ENCODE results near the gene RBP4.

Gene RBP4

GRCh38 chr10:93579089-93579488 lies 21.9 kb downstream of the RBP4 start:
- no peak overlapping the region for H3K4me3 ChIP-seq (ENCODE audit: low read depth, low read length)

GRCh38 chr10:93577565-93577964 lies 23.5 kb downstream of the RBP4 start:
- Histone ChIP-seq H3K9me3 (ENCODE audit: control insufficient read depth, insufficient read depth, low read depth, low read length) (peaks cover 4% of the 10 kb centered on the region; the same call in 1 of the 2 replicates), H3K27ac (ENCODE audit: low read depth, low read length) (no peak overlapping the region), H3K9ac (ENCODE audit: low read length) (no peak overlapping the region), H3K36me3 (ENCODE audit: control insufficient read depth, insufficient read depth, low read length) (no peaks in the 10 kb centered on the region), H3K4me3 (ENCODE audit: low read depth, low read length) (no peak overlapping the region), H3K4me1 (ENCODE audit: control insufficient read depth, insufficient read depth, low read length) (no peaks in the 10 kb centered on the region), H3K27me3 (ENCODE audit: control insufficient read depth, insufficient read depth, low read length) (peaks cover 21% of the 10 kb centered on the region)

More at GRCh38 chr10:93579089-93579488, 21.9 kb downstream of the RBP4 start:
- Histone ChIP-seq H3K4me1 (ENCODE audit: control insufficient read depth, insufficient read depth, low read length) (no peaks in the 10 kb centered on the region), H3K27me3 (ENCODE audit: control insufficient read depth, insufficient read depth, low read length) (peaks cover 7% of the 10 kb centered on the region), H3K9me3 (ENCODE audit: control insufficient read depth, insufficient read depth, low read depth, low read length) (peaks cover 4% of the 10 kb centered on the region; the same call in 1 of the 2 replicates), H3K27ac (ENCODE audit: low read depth, low read length) (no peak overlapping the region), H3K36me3 (ENCODE audit: control insufficient read depth, insufficient read depth, low read length) (no peaks in the 10 kb centered on the region), H3K9ac (ENCODE audit: low read length) (no peak overlapping the region)

- no peak overlapping the region for H3K4me3 ChIP-seq (ENCODE audit: low read depth, low read length)
- H3K27ac ChIP-seq (ENCODE audit: low read depth, low read length), result no peak overlapping the region
- no peaks in the 10 kb centered on the region for H3K4me1 ChIP-seq (ENCODE audit: control insufficient read depth, insufficient read depth, low read length)
- peaks cover 28% of the 10 kb centered on the region for H3K27me3 ChIP-seq (ENCODE audit: control insufficient read depth, insufficient read depth, low read length)
- H3K9ac ChIP-seq (ENCODE audit: low read length), result no peak overlapping the region
- peaks cover 4% of the 10 kb centered on the region; the same call in 1 of the 2 replicates for H3K9me3 ChIP-seq (ENCODE audit: control insufficient read depth, insufficient read depth, low read depth, low read length)
- no peaks in the 10 kb centered on the region for H3K36me3 ChIP-seq (ENCODE audit: control insufficient read depth, insufficient read depth, low read length)
These were observed 24.1 kb downstream of the RBP4 start for GRCh38 chr10:93576888-93577287.

- no peaks in the 10 kb centered on the region for H3K9me3 ChIP-seq (ENCODE audit: control insufficient read depth, insufficient read depth, low read depth, low read length)
- H3K27ac ChIP-seq (ENCODE audit: low read depth, low read length), result no peak overlapping the region
- H3K4me1 ChIP-seq (ENCODE audit: control insufficient read depth, insufficient read depth, low read length), result no peaks in the 10 kb centered on the region
- H3K36me3 ChIP-seq (ENCODE audit: control insufficient read depth, insufficient read depth, low read length), result no peaks in the 10 kb centered on the region
- H3K4me3 ChIP-seq (ENCODE audit: low read depth, low read length), result no peak overlapping the region
- H3K9ac ChIP-seq (ENCODE audit: low read length), result no peak overlapping the region
- peaks cover 58% of the 10 kb centered on the region for H3K27me3 ChIP-seq (ENCODE audit: control insufficient read depth, insufficient read depth, low read length)
These were observed 27.1 kb downstream of the RBP4 start for GRCh38 chr10:93573924-93574323.

GRCh38 chr10:93573051-93573909 lies 27.8 kb downstream of the RBP4 start:
- no peaks in the 10 kb centered on the region for H3K9me3 ChIP-seq (ENCODE audit: control insufficient read depth, insufficient read depth, low read depth, low read length)

GRCh38 chr10:93572606-93573005 lies 28.4 kb downstream of the RBP4 start:
- no peaks in the 10 kb centered on the region for H3K36me3 ChIP-seq (ENCODE audit: control insufficient read depth, insufficient read depth, low read length)
- no peaks in the 10 kb centered on the region for H3K4me1 ChIP-seq (ENCODE audit: control insufficient read depth, insufficient read depth, low read length)
- no peak overlapping the region for H3K27ac ChIP-seq (ENCODE audit: low read depth, low read length)
- no peak overlapping the region for H3K4me3 ChIP-seq (ENCODE audit: low read depth, low read length)
- no peak overlapping the region for H3K9ac ChIP-seq (ENCODE audit: low read length)
- no peaks in the 10 kb centered on the region for H3K9me3 ChIP-seq (ENCODE audit: control insufficient read depth, insufficient read depth, low read depth, low read length)
- H3K27me3 ChIP-seq (ENCODE audit: control insufficient read depth, insufficient read depth, low read length), result peaks cover 71% of the 10 kb centered on the region

More at GRCh38 chr10:93573051-93573909, 27.8 kb downstream of the RBP4 start:
- Histone ChIP-seq H3K9ac (ENCODE audit: low read length) (no peak overlapping the region), H3K4me1 (ENCODE audit: control insufficient read depth, insufficient read depth, low read length) (no peaks in the 10 kb centered on the region), H3K36me3 (ENCODE audit: control insufficient read depth, insufficient read depth, low read length) (no peaks in the 10 kb centered on the region), H3K27ac (ENCODE audit: low read depth, low read length) (no peak overlapping the region), H3K4me3 (ENCODE audit: low read depth, low read length) (no peak overlapping the region), H3K27me3 (ENCODE audit: control insufficient read depth, insufficient read depth, low read length) (peaks cover 64% of the 10 kb centered on the region)

- Histone ChIP-seq H3K27me3 (ENCODE audit: control insufficient read depth, insufficient read depth, low read length) (peaks cover 90% of the 10 kb centered on the region), H3K27ac (ENCODE audit: low read depth, low read length) (no peak overlapping the region), H3K9ac (ENCODE audit: low read length) (no peak overlapping the region), H3K4me3 (ENCODE audit: low read depth, low read length) (no peak overlapping the region), H3K36me3 (ENCODE audit: control insufficient read depth, insufficient read depth, low read length) (no peaks in the 10 kb centered on the region), H3K9me3 (ENCODE audit: control insufficient read depth, insufficient read depth, low read depth, low read length) (no peaks in the 10 kb centered on the region), H3K4me1 (ENCODE audit: control insufficient read depth, insufficient read depth, low read length) (no peaks in the 10 kb centered on the region)
These were observed 30.7 kb downstream of the RBP4 start for GRCh38 chr10:93570383-93570782.

GRCh38 chr10:93568105-93568390 lies 33.0 kb downstream of the RBP4 start:
- H3K27me3 ChIP-seq (ENCODE audit: control insufficient read depth, insufficient read depth, low read length), result peaks cover 97% of the 10 kb centered on the region
- peak overlapping the region; percentile 31 for H3K4me3 ChIP-seq (ENCODE audit: low read depth, low read length)

GRCh38 chr10:93567277-93568104 lies 33.5 kb downstream of the RBP4 start:
- peak overlapping the region; percentile 77 for H3K4me3 ChIP-seq (ENCODE audit: low read depth, low read length)
- no peaks in the 10 kb centered on the region for H3K36me3 ChIP-seq (ENCODE audit: control insufficient read depth, insufficient read depth, low read length)
- no peaks in the 10 kb centered on the region for H3K4me1 ChIP-seq (ENCODE audit: control insufficient read depth, insufficient read depth, low read length)
- peaks cover 94% of the 10 kb centered on the region for H3K27me3 ChIP-seq (ENCODE audit: control insufficient read depth, insufficient read depth, low read length)
- H3K9me3 ChIP-seq (ENCODE audit: control insufficient read depth, insufficient read depth, low read depth, low read length), result no peaks in the 10 kb centered on the region
- H3K27ac ChIP-seq (ENCODE audit: low read depth, low read length), result no peak overlapping the region
- H3K9ac ChIP-seq (ENCODE audit: low read length), result no peak overlapping the region

More at GRCh38 chr10:93568105-93568390, 33.0 kb downstream of the RBP4 start:
- H3K9ac ChIP-seq (ENCODE audit: low read length), result no peak overlapping the region
- no peaks in the 10 kb centered on the region for H3K4me1 ChIP-seq (ENCODE audit: control insufficient read depth, insufficient read depth, low read length)
- H3K36me3 ChIP-seq (ENCODE audit: control insufficient read depth, insufficient read depth, low read length), result no peaks in the 10 kb centered on the region
- H3K27ac ChIP-seq (ENCODE audit: low read depth, low read length), result no peak overlapping the region
- H3K9me3 ChIP-seq (ENCODE audit: control insufficient read depth, insufficient read depth, low read depth, low read length), result no peaks in the 10 kb centered on the region

GRCh38 chr10:93566435-93567276 lies 34.4 kb downstream of the RBP4 start, which contains the start of gene FFAR4:
TSS of gene FFAR4 (plus strand) at chr10:93566665. CDS start at chr10:93566721, 56 bp downstream.
- no peak within 1 kb of the TSS for H3K27ac ChIP-seq (ENCODE audit: low read depth, low read length)
- no peaks in the 10 kb centered on the region for H3K4me1 ChIP-seq (ENCODE audit: control insufficient read depth, insufficient read depth, low read length)
- no peak within 1 kb of the TSS for H3K9ac ChIP-seq (ENCODE audit: low read length)
- peak within 1 kb of the TSS; percentile 77 for H3K4me3 ChIP-seq (ENCODE audit: low read depth, low read length)
- H3K9me3 ChIP-seq (ENCODE audit: control insufficient read depth, insufficient read depth, low read depth, low read length), result no peaks in the 10 kb centered on the region
- H3K27me3 ChIP-seq (ENCODE audit: control insufficient read depth, insufficient read depth, low read length), result peaks cover 92% of the 10 kb centered on the region
- no peaks in the 10 kb centered on the region for H3K36me3 ChIP-seq (ENCODE audit: control insufficient read depth, insufficient read depth, low read length)

All from HUES6 (cell line).